Activated T-helper 1 cell treated with anti-CD3 and anti-CD28 coated beads, Interleukin-2, amount 50 U/mL, for 16 hours (primary cell): Measurements from ENCODE around the gene GPRC5C.
"Not testable (repeated sequence)": the region's sequence is repeated elsewhere in the genome, so short reads cannot be mapped to it uniquely, and the experiment has no call there.

Source experiments
- DNase-seq, 2 donors: peaks; one replicate each; pipeline ENCODE4 v3.0.0-alpha.2; 2020; ENCODE audit warnings: low read depth in 1 of 2, low spot score in 1 of 2

Gene GPRC5C

GRCh38 chr17:74467221-74467951 is 35.5 kb downstream of the GPRC5C start:
- no peak for DNase-seq

GRCh38 chr17:74471341-74471740 is 39.5 kb downstream of the GPRC5C start:
- DNase-seq, result no peak

GRCh38 chr17:74472890-74473289 is 41.0 kb downstream of the GPRC5C start:
- DNase-seq, result no peak

GRCh38 chr17:74473294-74473693 is 41.4 kb downstream of the GPRC5C start:
- DNase-seq, result no peak

- no peak for DNase-seq
Measured at GRCh38 chr17:74474043-74474792, 42.3 kb downstream of the GPRC5C start.

GRCh38 chr17:74475189-74475588 is 43.3 kb downstream of the GPRC5C start:
- DNase-seq, result no peak

GRCh38 chr17:74477411-74477810 is 45.5 kb downstream of the GPRC5C start:
- no peak for DNase-seq

- no peak for DNase-seq
Measured at GRCh38 chr17:74478420-74479100, 46.7 kb downstream of the GPRC5C start.

GRCh38 chr17:74480290-74480689 is 48.4 kb downstream of the GPRC5C start:
- no peak for DNase-seq

- DNase-seq, result no peak
Measured at GRCh38 chr17:74481621-74482020, 49.7 kb downstream of the GPRC5C start.

GRCh38 chr17:74484066-74484465 is 52.2 kb downstream of the GPRC5C start:
- DNase-seq, result no peak

GRCh38 chr17:74485022-74485743 is 53.3 kb downstream of the GPRC5C start:
- no peak for DNase-seq

- DNase-seq, result no peak
Measured at GRCh38 chr17:74485841-74486240, 54.0 kb downstream of the GPRC5C start.

- not testable (repeated sequence) for DNase-seq
Measured at GRCh38 chr17:74488276-74488675, 56.4 kb downstream of the GPRC5C start.

- DNase-seq, result no peak
Measured at GRCh38 chr17:74490716-74491115, 58.8 kb downstream of the GPRC5C start.

GRCh38 chr17:74491626-74492025 is 59.7 kb downstream of the GPRC5C start:
- no peak for DNase-seq

GRCh38 chr17:74493331-74493833 is 61.5 kb downstream of the GPRC5C start:
- DNase-seq, result peak; percentile 46 to 52
